Thyroid gland (tissue), 4 donors: ENCODE results near the gene PRKCA. TPM values are rescaled to one million over a fixed set of nuclear protein-coding genes. Genes with fewer than 3 reads are reported as not detected.

ENCODE experiments used
- DNase-seq, 2 donors: peaks; one replicate each; pipeline ENCODE4 v3.0.0-alpha.2; 2019
- H3K27ac ChIP-seq, 3 donors: fragments of 200-600 bp; sonication (generic); 1 replicate in 2 of 3; 2 replicates in 1 of 3; pipeline ENCODE4 v1.5.1; 2016 to 2019; ENCODE audit warnings: mild to moderate bottlenecking in 1 of 3, moderate library complexity in 1 of 3
- H3K27me3 ChIP-seq: fragments of 200-600 bp; sonication (generic); one replicate; pipeline ENCODE4 v1.5.1; 2019
- H3K36me3 ChIP-seq, 2 donors: fragments of 200-600 bp; sonication (generic); one replicate each; pipeline ENCODE4 v1.5.1; 2016 to 2019
- H3K4me1 ChIP-seq, 2 donors: fragments of 200-600 bp; sonication (generic); one replicate each; pipeline ENCODE4 v1.5.1; 2017 to 2019
- H3K4me3 ChIP-seq, 3 donors: fragments of 200-600 bp; sonication (generic); replicated peaks in 1 of 3; 1 replicate in 2 of 3; 2 replicates in 1 of 3; pipeline ENCODE4 v1.5.1; 2016; ENCODE audit warnings: mild to moderate bottlenecking in 1 of 3
- H3K9me3 ChIP-seq: fragments of 200-600 bp; sonication (generic); one replicate; pipeline ENCODE4 v1.5.1; 2017
- CTCF ChIP-seq, 6 experiments: fragments of 200-600 bp in 3 of 6; fragments of 450-650 bp in 3 of 6; sonication (generic) in 3 of 6; IDR thresholded peaks; one replicate each; pipeline ENCODE4 v1.5.1; 2016 to 2019; ENCODE audit warnings: antibody characterized with exemption in 6 of 6, mild to moderate bottlenecking in 2 of 6, inconsistent platforms in 1 of 6, moderate library complexity in 1 of 6
- POLR2A ChIP-seq, 2 donors: fragments of 450-650 bp; IDR thresholded peaks; one replicate each; pipeline ENCODE4 v1.6.1; 2017; ENCODE audit warnings: antibody characterized with exemption in 2 of 2, mild to moderate bottlenecking in 2 of 2, moderate library complexity in 1 of 2
- WGBS, 2 donors: methylation state at CpG; one replicate each; pipeline ENCODE4 v1.1.5; 2017; 5-methylcytosine and 5-hydroxymethylcytosine counted together
- intact Hi-C: fragments of 100-400 bp; cut with DNase I; formaldehyde crosslinking; loops from one replicate; pipeline ENCODE4 v1.15.1; 2023
- total RNA-seq, 4 donors: library from RNA; depleted of rRNA; stranded (reverse); fragments of >200 nt; gene quantifications; one replicate each; pipeline ENCODE4 v1.2.3, GENCODE V29; 2016

Gene PRKCA
- total RNA-seq, 4 donors from 2014 or later: 6.7 to 24.2 (median 15.3) TPM

- Histone ChIP-seq H3K4me1 (peaks cover 0 to 13% of the 10 kb centered on the region in 2 donors), H3K27me3 (no peaks in the 10 kb centered on the region), H3K27ac (no peak overlapping the region), H3K36me3 (no peaks in the 10 kb centered on the region), H3K9me3 (no peaks in the 10 kb centered on the region), H3K4me3 (no peak overlapping the region)
- no peak for DNase-seq
- WGBS, 2 donors: 97 to 99% methylated on average over 3 of the region's 3 CpGs
- intact Hi-C loops: no loop called here
- no peak for TF ChIP-seq CTCF (IDR thresholded peaks at IDR 0.05)
- TF ChIP-seq POLR2A (IDR thresholded peaks at IDR 0.05): no peak
Observed at GRCh38 chr17:66271512-66271911, 30.9 kb upstream of the PRKCA start.

- Histone ChIP-seq H3K27ac (no peak overlapping the region), H3K4me1 (peaks cover 0 to 13% of the 10 kb centered on the region in 2 donors), H3K36me3 (no peaks in the 10 kb centered on the region), H3K27me3 (no peaks in the 10 kb centered on the region), H3K4me3 (no peak overlapping the region), H3K9me3 (no peaks in the 10 kb centered on the region)
- DNase-seq: no peak
- intact Hi-C loops: no loop called here
- TF ChIP-seq CTCF (IDR thresholded peaks at IDR 0.05): no peak
- TF ChIP-seq POLR2A (IDR thresholded peaks at IDR 0.05): no peak
- WGBS, 2 donors: 62 to 64% methylated on average over 5 of the region's 5 CpGs
Observed at GRCh38 chr17:66272811-66273585, 29.4 kb upstream of the PRKCA start.

- H3K27me3 ChIP-seq: no peaks in the 10 kb centered on the region
- no peaks in the 10 kb centered on the region for H3K36me3 ChIP-seq
- no peak overlapping the region for H3K4me3 ChIP-seq
- H3K27ac ChIP-seq: no peak overlapping the region
- H3K4me1 ChIP-seq: peaks cover 0 to 13% of the 10 kb centered on the region in 2 donors
- no peak for TF ChIP-seq POLR2A (IDR thresholded peaks at IDR 0.05)
- no peak for TF ChIP-seq CTCF (IDR thresholded peaks at IDR 0.05)
- intact Hi-C loops: no loop called here
- no peak for DNase-seq
- no peaks in the 10 kb centered on the region for H3K9me3 ChIP-seq
Observed at GRCh38 chr17:66273586-66273848, 28.9 kb upstream of the PRKCA start.

- Histone ChIP-seq H3K27me3 (no peaks in the 10 kb centered on the region), H3K4me3 (no peak overlapping the region), H3K36me3 (no peaks in the 10 kb centered on the region), H3K4me1 (peaks cover 0 to 13% of the 10 kb centered on the region in 2 donors), H3K9me3 (no peaks in the 10 kb centered on the region), H3K27ac (no peak overlapping the region)
- TF ChIP-seq POLR2A (IDR thresholded peaks at IDR 0.05) (no peak), CTCF (IDR thresholded peaks at IDR 0.05) (no peak)
- intact Hi-C loops: no loop called here
- DNase-seq: no peak
- 82 to 93% methylated on average over 6 of the region's 6 CpGs for WGBS, 2 donors
Observed at GRCh38 chr17:66275651-66276050, 26.8 kb upstream of the PRKCA start.

GRCh38 chr17:66276328-66276937, 26.0 kb upstream of the PRKCA start:
- WGBS, 2 donors: 84 to 90% methylated on average over 3 of the region's 3 CpGs

More at GRCh38 chr17:66276328-66276937, 26.0 kb upstream of the PRKCA start:
- TF ChIP-seq POLR2A (IDR thresholded peaks at IDR 0.05): no peak
- no peak for TF ChIP-seq CTCF (IDR thresholded peaks at IDR 0.05)
- Histone ChIP-seq H3K9me3 (no peaks in the 10 kb centered on the region), H3K27me3 (no peaks in the 10 kb centered on the region), H3K4me1 (peaks cover 0 to 13% of the 10 kb centered on the region in 2 donors), H3K36me3 (no peaks in the 10 kb centered on the region), H3K27ac (no peak overlapping the region), H3K4me3 (no peak overlapping the region)
- intact Hi-C loops: no loop called here
- DNase-seq: no peak
